ENCODE results near the gene SFSWAP.

SFSWAP gene

GRCh38 chr12:131841547-131841946 lies 130.7 kb downstream of the SFSWAP start:
- no peak for FAIRE-seq

- no peak for FAIRE-seq
Measured at GRCh38 chr12:131842169-131842568, 131.3 kb downstream of the SFSWAP start.

- FAIRE-seq, result no peak
Measured at GRCh38 chr12:131843527-131843926, 132.6 kb downstream of the SFSWAP start.

GRCh38 chr12:131844140-131844539 lies 133.2 kb downstream of the SFSWAP start:
- no peak for FAIRE-seq

- no peak for FAIRE-seq
Measured at GRCh38 chr12:131844656-131845055, 133.8 kb downstream of the SFSWAP start.

GRCh38 chr12:131845121-131845520 lies 134.2 kb downstream of the SFSWAP start:
- no peak for FAIRE-seq

- FAIRE-seq, result no peak
Measured at GRCh38 chr12:131847456-131847855, 136.6 kb downstream of the SFSWAP start.

- no peak for FAIRE-seq
Measured at GRCh38 chr12:131848753-131849152, 137.9 kb downstream of the SFSWAP start.

Data from G401.6 (cell line).